HepG2 (cell line): ENCODE data around the gene PIANP. TPM values are rescaled to one million over a fixed set of nuclear protein-coding genes. Genes with fewer than 3 reads are reported as not detected.

Experiments used
- BCL6 ChIP-seq: IDR thresholded peaks from 2 replicates; pipeline ENCODE4 v1.6.1; 2016; ENCODE audit warnings: missing genetic modification reagents, missing compliant biosample characterization
- BRCA1 ChIP-seq: sonication (generic); formaldehyde crosslinking; IDR thresholded peaks from 2 replicates; pipeline ENCODE4 v1.4.0; 2020; ENCODE audit warnings: missing genetic modification reagents
- ELF1 ChIP-seq: sonication (generic); formaldehyde crosslinking; IDR thresholded peaks from 2 replicates; pipeline ENCODE4 v1.4.0; 2020; ENCODE audit warnings: missing genetic modification reagents
- HES4 ChIP-seq: sonication (generic); formaldehyde crosslinking; IDR thresholded peaks from 2 replicates; pipeline ENCODE4 v1.9.0; 2021; ENCODE audit warnings: mild to moderate bottlenecking, missing genetic modification reagents, borderline replicate concordance
- JARID2 ChIP-seq: sonication (generic); formaldehyde crosslinking; IDR thresholded peaks from 2 replicates; pipeline ENCODE4 v1.8.1; 2023; ENCODE audit warnings: missing genetic modification reagents, inconsistent platforms; ENCODE audit not compliant: insufficient replicate concordance
- NR1H2 ChIP-seq: sonication (generic); formaldehyde crosslinking; IDR thresholded peaks from 2 replicates; pipeline ENCODE4 v1.8.1; 2022; ENCODE audit warnings: low read depth, missing genetic modification reagents, borderline replicate concordance
- RARA ChIP-seq: IDR thresholded peaks from 2 replicates; pipeline ENCODE4 v1.6.1; 2016; ENCODE audit warnings: missing genetic modification reagents, missing compliant biosample characterization
- YEATS4 ChIP-seq: sonication (generic); formaldehyde crosslinking; IDR thresholded peaks from 2 replicates; pipeline ENCODE4 v1.4.0; 2020; ENCODE audit warnings: missing genetic modification reagents, borderline replicate concordance
- ZBTB42 ChIP-seq: sonication (generic); formaldehyde crosslinking; IDR thresholded peaks from 2 replicates; pipeline ENCODE4 v1.5.0; 2020; ENCODE audit warnings: mild to moderate bottlenecking, missing genetic modification reagents
- ZFP1 ChIP-seq: IDR thresholded peaks from 2 replicates; pipeline ENCODE4 v1.6.1; 2016
- ZNF354B ChIP-seq: sonication (generic); formaldehyde crosslinking; IDR thresholded peaks from 2 replicates; pipeline ENCODE4 v1.8.0; 2022; ENCODE audit warnings: mild to moderate bottlenecking, missing genetic modification reagents
- ZSCAN20 ChIP-seq: sonication (generic); formaldehyde crosslinking; IDR thresholded peaks from 2 replicates; pipeline ENCODE4 v1.4.0; 2020; ENCODE audit warnings: missing genetic modification reagents, mild to moderate bottlenecking, borderline replicate concordance
- polyA plus RNA-seq, 8 experiments: library from polyadenylated mRNA; depleted of rRNA in 3 of 8; stranded (reverse) in 7 of 8; unstranded in 1 of 8; fragments of >200 nt; fragmentation: Illumina TruSeq in 4 of 8; extraction: Trizol in 4 of 8; gene quantifications; 2 replicates each; pipeline versions ENCODE4 v1.2.1 to v1.2.3, GENCODE V29; 2011 to 2016; ENCODE audit warnings: low read depth in 4 of 8, missing spikeins in 1 of 8, mixed read lengths in 1 of 8; ENCODE audit not compliant: insufficient read depth in 1 of 8
- total RNA-seq, 5 experiments: library from RNA; depleted of rRNA; stranded (reverse); fragments of >200 nt; fragmentation: Illumina TruSeq; extraction: Trizol; gene quantifications; 2 replicates each; pipeline ENCODE4 v1.2.3, GENCODE V29; 2016; ENCODE audit warnings: low read depth in 1 of 5
- TF ChIP-seq, protein P1 (sequence below): sonication (generic); formaldehyde crosslinking; IDR thresholded peaks from 2 replicates; pipeline ENCODE4 v1.4.0; 2020; ENCODE audit warnings: missing genetic modification reagents, low read depth, mild to moderate bottlenecking, borderline replicate concordance
- TF ChIP-seq, protein P2 (sequence below): IDR thresholded peaks from 2 replicates; pipeline ENCODE4 v1.6.1; 2016; ENCODE audit warnings: control low read depth
- TF ChIP-seq, protein P3 (sequence below): sonication (generic); formaldehyde crosslinking; IDR thresholded peaks from 2 replicates; pipeline ENCODE4 v1.4.0; 2020; ENCODE audit warnings: missing genetic modification reagents, mild to moderate bottlenecking, borderline replicate concordance
- TF ChIP-seq, protein P4 (sequence below): sonication (generic); formaldehyde crosslinking; IDR thresholded peaks from 2 replicates; pipeline ENCODE4 v1.5.0; 2020; ENCODE audit warnings: mild to moderate bottlenecking, missing genetic modification reagents, moderate library complexity
- TF ChIP-seq, protein P5 (sequence below): sonication (generic); formaldehyde crosslinking; IDR thresholded peaks from 2 replicates; pipeline ENCODE4 v1.4.0; 2020; ENCODE audit warnings: missing genetic modification reagents
- TF ChIP-seq, protein P6 (sequence below): sonication (generic); formaldehyde crosslinking; conservative IDR thresholded peaks from 2 replicates; pipeline ENCODE4 v1.8.1; 2023; ENCODE audit warnings: missing genetic modification reagents

The PIANP gene
- total and polyA plus RNA-seq, 2 of the 13 experiments (the other 11 are each of a cell fraction or from before 2014, with no cell fraction given), result not detected

DNA sequence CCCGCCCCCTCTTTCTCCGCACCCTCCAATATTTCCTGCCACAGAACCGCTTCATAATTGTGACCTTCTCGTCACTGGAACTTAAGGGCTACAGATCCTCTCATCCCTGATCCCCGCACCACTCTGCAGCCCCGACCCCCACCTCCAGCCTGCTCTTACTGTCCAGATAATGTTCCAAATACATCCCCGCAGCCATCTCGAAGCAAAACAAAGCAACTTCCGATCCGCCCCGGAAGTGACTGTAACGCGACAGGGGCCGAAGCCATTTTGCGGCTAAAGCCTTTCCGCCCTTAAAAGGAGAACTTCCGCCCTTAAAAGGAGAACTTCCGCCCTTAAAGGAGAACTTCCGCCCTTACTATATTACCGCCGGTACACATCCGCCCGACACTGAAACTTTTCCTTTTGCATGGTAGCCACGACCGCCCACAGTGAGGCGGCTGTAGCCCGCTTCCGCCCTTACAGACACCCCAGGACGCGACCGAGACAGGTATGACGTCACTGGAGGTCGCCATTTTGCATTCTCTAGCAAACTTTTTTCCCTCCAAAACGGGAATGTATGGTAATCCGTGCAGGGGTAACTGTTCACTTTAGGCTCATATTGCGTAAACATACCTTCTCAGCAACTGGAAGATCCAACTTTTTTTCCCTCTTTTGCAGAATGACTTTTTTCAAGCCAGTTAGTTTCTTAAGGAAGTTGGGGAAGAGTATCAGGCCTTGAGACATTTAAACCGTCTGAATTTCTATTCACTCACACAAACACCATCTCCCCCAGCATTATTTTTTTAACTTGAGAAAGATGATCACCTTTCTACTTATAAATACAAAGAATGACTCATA lies 37.5 kb downstream of the PIANP start, which contains the start of gene ING4 (continued):
- TF ChIP-seq, protein P1, sequence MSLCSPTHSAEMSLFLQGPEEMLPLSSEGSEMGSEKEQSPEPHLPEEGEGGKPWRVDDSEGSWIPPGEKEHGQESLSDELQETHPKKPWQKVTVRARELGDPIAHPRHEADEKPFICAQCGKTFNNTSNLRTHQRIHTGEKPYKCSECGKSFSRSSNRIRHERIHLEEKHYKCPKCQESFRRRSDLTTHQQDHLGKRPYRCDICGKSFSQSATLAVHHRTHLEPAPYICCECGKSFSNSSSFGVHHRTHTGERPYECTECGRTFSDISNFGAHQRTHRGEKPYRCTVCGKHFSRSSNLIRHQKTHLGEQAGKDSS (CRISPR knock-in tag), result no peak
- TF ChIP-seq, protein P2, sequence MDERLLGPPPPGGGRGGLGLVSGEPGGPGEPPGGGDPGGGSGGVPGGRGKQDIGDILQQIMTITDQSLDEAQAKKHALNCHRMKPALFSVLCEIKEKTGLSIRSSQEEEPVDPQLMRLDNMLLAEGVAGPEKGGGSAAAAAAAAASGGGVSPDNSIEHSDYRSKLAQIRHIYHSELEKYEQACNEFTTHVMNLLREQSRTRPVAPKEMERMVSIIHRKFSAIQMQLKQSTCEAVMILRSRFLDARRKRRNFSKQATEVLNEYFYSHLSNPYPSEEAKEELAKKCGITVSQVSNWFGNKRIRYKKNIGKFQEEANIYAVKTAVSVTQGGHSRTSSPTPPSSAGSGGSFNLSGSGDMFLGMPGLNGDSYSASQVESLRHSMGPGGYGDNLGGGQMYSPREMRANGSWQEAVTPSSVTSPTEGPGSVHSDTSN (CRISPR knock-in tag), result no peak; the same call in 1 of the 2 replicates
- TF ChIP-seq JARID2 (peak; percentile 17), ZFP1 (no peak; the same call in 1 of the 2 replicates), ZBTB42 (CRISPR knock-in tag) (no peak), HES4 (no peak), BRCA1 (no peak), NR1H2 (CRISPR knock-in tag) (no peak), YEATS4 (CRISPR knock-in tag) (no peak; the same call in 1 of the 2 replicates), BCL6 (CRISPR knock-in tag) (no peak), ZNF354B (CRISPR knock-in tag) (no peak), ELF1 (peak; percentile 100), RARA (peak; percentile 20; the same call in 1 of the 2 replicates), ZSCAN20 (no peak)
- TF ChIP-seq, protein P3, sequence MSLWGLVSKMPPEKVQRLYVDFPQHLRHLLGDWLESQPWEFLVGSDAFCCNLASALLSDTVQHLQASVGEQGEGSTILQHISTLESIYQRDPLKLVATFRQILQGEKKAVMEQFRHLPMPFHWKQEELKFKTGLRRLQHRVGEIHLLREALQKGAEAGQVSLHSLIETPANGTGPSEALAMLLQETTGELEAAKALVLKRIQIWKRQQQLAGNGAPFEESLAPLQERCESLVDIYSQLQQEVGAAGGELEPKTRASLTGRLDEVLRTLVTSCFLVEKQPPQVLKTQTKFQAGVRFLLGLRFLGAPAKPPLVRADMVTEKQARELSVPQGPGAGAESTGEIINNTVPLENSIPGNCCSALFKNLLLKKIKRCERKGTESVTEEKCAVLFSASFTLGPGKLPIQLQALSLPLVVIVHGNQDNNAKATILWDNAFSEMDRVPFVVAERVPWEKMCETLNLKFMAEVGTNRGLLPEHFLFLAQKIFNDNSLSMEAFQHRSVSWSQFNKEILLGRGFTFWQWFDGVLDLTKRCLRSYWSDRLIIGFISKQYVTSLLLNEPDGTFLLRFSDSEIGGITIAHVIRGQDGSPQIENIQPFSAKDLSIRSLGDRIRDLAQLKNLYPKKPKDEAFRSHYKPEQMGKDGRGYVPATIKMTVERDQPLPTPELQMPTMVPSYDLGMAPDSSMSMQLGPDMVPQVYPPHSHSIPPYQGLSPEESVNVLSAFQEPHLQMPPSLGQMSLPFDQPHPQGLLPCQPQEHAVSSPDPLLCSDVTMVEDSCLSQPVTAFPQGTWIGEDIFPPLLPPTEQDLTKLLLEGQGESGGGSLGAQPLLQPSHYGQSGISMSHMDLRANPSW (CRISPR knock-in tag), result peak; percentile 78; the same call in 1 of the 2 replicates
- TF ChIP-seq, protein P4, sequence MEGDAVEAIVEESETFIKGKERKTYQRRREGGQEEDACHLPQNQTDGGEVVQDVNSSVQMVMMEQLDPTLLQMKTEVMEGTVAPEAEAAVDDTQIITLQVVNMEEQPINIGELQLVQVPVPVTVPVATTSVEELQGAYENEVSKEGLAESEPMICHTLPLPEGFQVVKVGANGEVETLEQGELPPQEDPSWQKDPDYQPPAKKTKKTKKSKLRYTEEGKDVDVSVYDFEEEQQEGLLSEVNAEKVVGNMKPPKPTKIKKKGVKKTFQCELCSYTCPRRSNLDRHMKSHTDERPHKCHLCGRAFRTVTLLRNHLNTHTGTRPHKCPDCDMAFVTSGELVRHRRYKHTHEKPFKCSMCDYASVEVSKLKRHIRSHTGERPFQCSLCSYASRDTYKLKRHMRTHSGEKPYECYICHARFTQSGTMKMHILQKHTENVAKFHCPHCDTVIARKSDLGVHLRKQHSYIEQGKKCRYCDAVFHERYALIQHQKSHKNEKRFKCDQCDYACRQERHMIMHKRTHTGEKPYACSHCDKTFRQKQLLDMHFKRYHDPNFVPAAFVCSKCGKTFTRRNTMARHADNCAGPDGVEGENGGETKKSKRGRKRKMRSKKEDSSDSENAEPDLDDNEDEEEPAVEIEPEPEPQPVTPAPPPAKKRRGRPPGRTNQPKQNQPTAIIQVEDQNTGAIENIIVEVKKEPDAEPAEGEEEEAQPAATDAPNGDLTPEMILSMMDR (CRISPR knock-in tag), result no peak
- TF ChIP-seq, protein P5, sequence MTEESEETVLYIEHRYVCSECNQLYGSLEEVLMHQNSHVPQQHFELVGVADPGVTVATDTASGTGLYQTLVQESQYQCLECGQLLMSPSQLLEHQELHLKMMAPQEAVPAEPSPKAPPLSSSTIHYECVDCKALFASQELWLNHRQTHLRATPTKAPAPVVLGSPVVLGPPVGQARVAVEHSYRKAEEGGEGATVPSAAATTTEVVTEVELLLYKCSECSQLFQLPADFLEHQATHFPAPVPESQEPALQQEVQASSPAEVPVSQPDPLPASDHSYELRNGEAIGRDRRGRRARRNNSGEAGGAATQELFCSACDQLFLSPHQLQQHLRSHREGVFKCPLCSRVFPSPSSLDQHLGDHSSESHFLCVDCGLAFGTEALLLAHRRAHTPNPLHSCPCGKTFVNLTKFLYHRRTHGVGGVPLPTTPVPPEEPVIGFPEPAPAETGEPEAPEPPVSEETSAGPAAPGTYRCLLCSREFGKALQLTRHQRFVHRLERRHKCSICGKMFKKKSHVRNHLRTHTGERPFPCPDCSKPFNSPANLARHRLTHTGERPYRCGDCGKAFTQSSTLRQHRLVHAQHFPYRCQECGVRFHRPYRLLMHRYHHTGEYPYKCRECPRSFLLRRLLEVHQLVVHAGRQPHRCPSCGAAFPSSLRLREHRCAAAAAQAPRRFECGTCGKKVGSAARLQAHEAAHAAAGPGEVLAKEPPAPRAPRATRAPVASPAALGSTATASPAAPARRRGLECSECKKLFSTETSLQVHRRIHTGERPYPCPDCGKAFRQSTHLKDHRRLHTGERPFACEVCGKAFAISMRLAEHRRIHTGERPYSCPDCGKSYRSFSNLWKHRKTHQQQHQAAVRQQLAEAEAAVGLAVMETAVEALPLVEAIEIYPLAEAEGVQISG, result peak; percentile 98
- TF ChIP-seq, protein P6, sequence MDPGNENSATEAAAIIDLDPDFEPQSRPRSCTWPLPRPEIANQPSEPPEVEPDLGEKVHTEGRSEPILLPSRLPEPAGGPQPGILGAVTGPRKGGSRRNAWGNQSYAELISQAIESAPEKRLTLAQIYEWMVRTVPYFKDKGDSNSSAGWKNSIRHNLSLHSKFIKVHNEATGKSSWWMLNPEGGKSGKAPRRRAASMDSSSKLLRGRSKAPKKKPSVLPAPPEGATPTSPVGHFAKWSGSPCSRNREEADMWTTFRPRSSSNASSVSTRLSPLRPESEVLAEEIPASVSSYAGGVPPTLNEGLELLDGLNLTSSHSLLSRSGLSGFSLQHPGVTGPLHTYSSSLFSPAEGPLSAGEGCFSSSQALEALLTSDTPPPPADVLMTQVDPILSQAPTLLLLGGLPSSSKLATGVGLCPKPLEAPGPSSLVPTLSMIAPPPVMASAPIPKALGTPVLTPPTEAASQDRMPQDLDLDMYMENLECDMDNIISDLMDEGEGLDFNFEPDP (CRISPR knock-in tag), result no peak
